ENCODE results near the gene AK1. TPM values are rescaled to one million over a fixed set of nuclear protein-coding genes. Genes with fewer than 3 reads are reported as not detected.

AK1 gene
- total RNA-seq, 2 experiments from 2014 or later = 19.5 to 21.6 TPM

GRCh38 chr9:127867356-127868277 is 9.9 kb downstream of the AK1 start:
- no peak overlapping the region for H3K4me2 ChIP-seq (ENCODE audit: low read length)
- intact Hi-C loops (cut with micrococcal nuclease; ENCODE audit: unreplicated experiment) = no loop called here
- no peak overlapping the region for H3K4me3 ChIP-seq (ENCODE audit: low read depth, low read length, poor library complexity, severe bottlenecking)
- H3K27ac ChIP-seq (ENCODE audit: low read depth, low read length, poor library complexity, severe bottlenecking) = no peak overlapping the region
- no peaks in the 10 kb centered on the region for H3K9me3 ChIP-seq (ENCODE audit: low read length)
- BruUV-seq (replicated peaks) = no TSS peak
- no peaks in the 10 kb centered on the region for H3K79me2 ChIP-seq (ENCODE audit: insufficient read depth, low read depth, low read length)
- CTCF ChIA-PET (ENCODE audit: unreplicated experiment) = interaction anchor here (0.6 kb wide), 1 partner anchor 15 kb away, joined by 3 read pairs; no protein-coding TSS in a partner anchor
- no peak for TF ChIP-seq CTCF (conservative IDR thresholded peaks at IDR 0.05; ENCODE audit: low read length)
- TF ChIP-seq EZH2phosphoT487 (IDR thresholded peaks at IDR 0.05; ENCODE audit: borderline replicate concordance, low read depth, low read length) = no peak
- H3K9me2 ChIP-seq (ENCODE audit: insufficient read depth, low read length) = no peaks in the 10 kb centered on the region
- no peak overlapping the region for H2AFZ ChIP-seq (ENCODE audit: low read length)
- H3K36me3 ChIP-seq (ENCODE audit: insufficient read depth, low read length) = no peaks in the 10 kb centered on the region
- peaks cover 9% of the 10 kb centered on the region for H3K4me1 ChIP-seq (ENCODE audit: insufficient read depth, low read length, poor library complexity, severe bottlenecking)
- POLR2A ChIA-PET = interaction anchor here (0.7 kb wide), 1 partner anchor 83 kb away, joined by 4 read pairs; no protein-coding TSS in a partner anchor
- H4K20me1 ChIP-seq (ENCODE audit: insufficient read depth, low read length) = no peaks in the 10 kb centered on the region
- no peak for DNase-seq (ENCODE audit: low spot score)

GRCh38 chr9:127866535-127866934 is 10.9 kb downstream of the AK1 start:
- no peak overlapping the region for H3K27ac ChIP-seq (ENCODE audit: low read depth, low read length, poor library complexity, severe bottlenecking)
- no peak overlapping the region for H2AFZ ChIP-seq (ENCODE audit: low read length)
- no peak for TF ChIP-seq CTCF (conservative IDR thresholded peaks at IDR 0.05; ENCODE audit: low read length)
- TF ChIP-seq EZH2phosphoT487 (IDR thresholded peaks at IDR 0.05; ENCODE audit: borderline replicate concordance, low read depth, low read length) = no peak
- no peaks in the 10 kb centered on the region for H3K36me3 ChIP-seq (ENCODE audit: insufficient read depth, low read length)
- no peaks in the 10 kb centered on the region for H4K20me1 ChIP-seq (ENCODE audit: insufficient read depth, low read length)
- H3K9me2 ChIP-seq (ENCODE audit: insufficient read depth, low read length) = no peaks in the 10 kb centered on the region
- ChIA-PET CTCF (ENCODE audit: unreplicated experiment) (no interaction called here), POLR2A (interaction anchor here (0.7 kb wide), 1 partner anchor 82 kb away, joined by 4 read pairs; no protein-coding TSS in a partner anchor)
- no peaks in the 10 kb centered on the region for H3K9me3 ChIP-seq (ENCODE audit: low read length)
- H3K79me2 ChIP-seq (ENCODE audit: insufficient read depth, low read depth, low read length) = no peaks in the 10 kb centered on the region
- H3K4me2 ChIP-seq (ENCODE audit: low read length) = no peak overlapping the region
- BruUV-seq (replicated peaks) = no TSS peak
- peaks cover 20% of the 10 kb centered on the region for H3K4me1 ChIP-seq (ENCODE audit: insufficient read depth, low read length, poor library complexity, severe bottlenecking)
- no peak overlapping the region for H3K4me3 ChIP-seq (ENCODE audit: low read depth, low read length, poor library complexity, severe bottlenecking)
- DNase-seq (ENCODE audit: low spot score) = no peak
- intact Hi-C loops (cut with micrococcal nuclease; ENCODE audit: unreplicated experiment) = no loop called here

All from OCI-LY7 (cell line).